GM10266 (cell line): Measurements from ENCODE around the gene RHOBTB3.
"Not testable (repeated sequence)": the region's sequence is repeated elsewhere in the genome, so short reads cannot be mapped to it uniquely, and the experiment has no call there.

Experiments used
- DNase-seq: peaks from one replicate; pipeline ENCODE4 v3.0.0; 2012; ENCODE audit errors: extremely low spot score
- TF ChIP-seq, protein P1 (sequence below): IDR thresholded peaks from 2 replicates; pipeline ENCODE4 v1.5.1; 2012; ENCODE audit warnings: mild to moderate bottlenecking, low read depth; ENCODE audit not compliant: control insufficient read depth, insufficient read depth; ENCODE audit errors: missing control alignments

Gene RHOBTB3

DNA sequence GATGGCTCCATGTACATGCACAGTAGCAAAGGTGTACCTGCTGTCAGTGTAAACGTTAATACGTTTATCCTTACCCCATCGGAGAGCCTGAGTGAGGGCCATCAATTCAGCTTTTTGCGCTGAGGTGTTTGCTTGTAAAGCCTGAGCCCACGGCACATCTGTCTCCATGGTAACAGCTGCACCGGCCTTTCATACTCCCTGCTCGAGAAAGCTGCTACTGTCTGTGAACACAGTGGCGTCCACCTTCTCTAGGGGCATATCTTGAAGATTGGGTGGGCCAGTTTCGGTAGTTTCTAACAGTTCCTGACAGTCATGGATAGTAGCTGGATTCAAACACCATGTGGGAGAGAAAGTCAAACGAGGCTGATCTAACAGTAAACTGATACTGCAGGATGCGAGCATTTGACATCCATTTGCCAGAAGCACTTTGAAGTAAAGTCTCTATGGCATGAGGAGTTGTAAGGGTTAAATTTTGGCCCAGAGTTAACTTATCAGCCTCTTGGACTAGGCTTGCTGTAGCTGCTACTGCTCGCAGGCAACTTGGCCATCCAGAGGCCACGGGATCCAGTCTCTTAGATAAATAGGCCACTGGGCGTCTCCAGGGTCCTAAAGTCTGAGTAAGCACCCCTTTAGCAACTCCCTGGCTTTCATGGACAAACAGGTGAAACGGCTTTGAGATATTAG, 21.0 kb upstream of the RHOBTB3 start:
- TF ChIP-seq, protein P1, sequence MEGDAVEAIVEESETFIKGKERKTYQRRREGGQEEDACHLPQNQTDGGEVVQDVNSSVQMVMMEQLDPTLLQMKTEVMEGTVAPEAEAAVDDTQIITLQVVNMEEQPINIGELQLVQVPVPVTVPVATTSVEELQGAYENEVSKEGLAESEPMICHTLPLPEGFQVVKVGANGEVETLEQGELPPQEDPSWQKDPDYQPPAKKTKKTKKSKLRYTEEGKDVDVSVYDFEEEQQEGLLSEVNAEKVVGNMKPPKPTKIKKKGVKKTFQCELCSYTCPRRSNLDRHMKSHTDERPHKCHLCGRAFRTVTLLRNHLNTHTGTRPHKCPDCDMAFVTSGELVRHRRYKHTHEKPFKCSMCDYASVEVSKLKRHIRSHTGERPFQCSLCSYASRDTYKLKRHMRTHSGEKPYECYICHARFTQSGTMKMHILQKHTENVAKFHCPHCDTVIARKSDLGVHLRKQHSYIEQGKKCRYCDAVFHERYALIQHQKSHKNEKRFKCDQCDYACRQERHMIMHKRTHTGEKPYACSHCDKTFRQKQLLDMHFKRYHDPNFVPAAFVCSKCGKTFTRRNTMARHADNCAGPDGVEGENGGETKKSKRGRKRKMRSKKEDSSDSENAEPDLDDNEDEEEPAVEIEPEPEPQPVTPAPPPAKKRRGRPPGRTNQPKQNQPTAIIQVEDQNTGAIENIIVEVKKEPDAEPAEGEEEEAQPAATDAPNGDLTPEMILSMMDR: no peak
- no peak for DNase-seq

DNA sequence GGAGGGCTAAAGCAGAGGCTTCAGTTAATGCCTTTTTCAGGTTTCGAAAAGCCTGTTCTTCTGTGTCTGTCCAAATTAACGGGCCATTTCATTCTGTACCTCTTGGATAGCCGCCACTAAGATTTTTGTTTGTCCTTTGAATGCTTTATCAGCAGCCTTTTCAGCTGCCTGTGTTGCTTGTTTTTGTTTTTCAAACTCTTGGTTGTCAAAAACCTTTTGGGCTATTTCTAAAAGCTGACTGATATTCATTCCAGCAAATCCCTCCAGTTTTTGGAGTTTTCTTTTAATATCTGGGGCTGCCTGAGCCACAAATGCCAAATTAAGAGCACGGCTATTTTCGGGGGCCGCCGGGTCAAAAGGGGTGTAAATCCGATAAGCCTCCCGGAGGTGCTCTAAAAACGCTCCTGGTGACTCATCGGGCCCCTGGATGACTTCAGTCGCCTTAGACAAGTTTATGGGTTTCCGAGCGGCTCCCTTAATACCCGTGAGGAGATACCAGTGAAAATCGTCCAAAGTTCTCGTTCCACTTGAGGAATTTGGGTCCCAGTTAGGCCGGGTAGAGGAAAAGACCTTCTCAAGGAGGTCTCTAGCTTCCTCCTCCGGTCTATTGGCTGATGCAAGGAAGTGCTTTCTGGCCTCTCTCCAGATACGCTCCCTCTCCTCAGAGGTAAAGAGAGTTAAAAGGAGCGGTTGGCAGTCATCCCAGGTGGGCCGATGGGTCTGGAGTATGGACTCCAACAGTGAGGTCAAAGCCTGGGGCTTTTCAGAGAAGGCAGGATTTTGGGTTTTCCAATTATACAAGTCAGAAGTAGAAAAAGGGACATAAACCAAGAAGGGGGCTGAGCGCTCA, 20.3 kb upstream of the RHOBTB3 start:
- DNase-seq: not testable (repeated sequence)

DNA sequence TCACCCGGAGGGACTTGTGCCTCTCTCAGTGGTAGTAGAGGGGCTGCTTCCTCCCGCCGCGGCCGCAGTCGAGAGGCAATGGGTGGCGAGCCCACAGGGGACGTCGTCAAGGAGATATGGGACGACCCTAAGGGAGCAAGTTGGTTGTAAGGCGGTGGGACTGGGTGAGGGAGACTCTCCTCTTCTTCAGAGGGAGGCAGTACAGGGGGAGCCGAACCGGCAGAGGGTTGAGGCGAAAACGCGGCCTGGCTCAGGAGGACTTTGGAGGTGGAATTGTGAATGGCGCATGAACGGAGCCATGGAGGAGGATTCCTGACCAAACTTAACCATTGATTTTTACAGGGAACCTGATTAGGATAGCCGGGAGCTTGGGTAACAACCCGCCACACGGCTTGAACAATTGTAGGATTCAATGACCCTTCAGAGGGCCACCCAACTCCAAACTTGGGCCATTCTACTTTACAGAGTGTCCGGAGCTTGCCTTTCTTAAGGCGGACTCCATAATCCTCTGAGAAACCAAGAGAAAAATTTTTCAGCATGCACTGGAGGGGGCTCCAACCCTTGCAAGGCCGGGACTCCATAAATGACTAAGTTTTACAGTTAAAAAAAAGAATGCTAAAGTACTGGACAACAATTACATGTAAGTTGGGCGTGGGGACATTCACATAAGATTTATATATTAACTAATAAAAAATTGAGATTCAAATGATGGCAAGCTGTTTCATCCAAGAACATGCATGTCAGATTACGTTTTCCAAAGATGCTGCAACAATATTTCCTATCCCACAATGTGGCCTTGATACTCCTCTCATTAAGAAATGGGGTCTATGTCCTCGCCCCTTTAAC, 19.4 kb upstream of the RHOBTB3 start:
- DNase-seq: no peak
- TF ChIP-seq, protein P1: no peak

DNA sequence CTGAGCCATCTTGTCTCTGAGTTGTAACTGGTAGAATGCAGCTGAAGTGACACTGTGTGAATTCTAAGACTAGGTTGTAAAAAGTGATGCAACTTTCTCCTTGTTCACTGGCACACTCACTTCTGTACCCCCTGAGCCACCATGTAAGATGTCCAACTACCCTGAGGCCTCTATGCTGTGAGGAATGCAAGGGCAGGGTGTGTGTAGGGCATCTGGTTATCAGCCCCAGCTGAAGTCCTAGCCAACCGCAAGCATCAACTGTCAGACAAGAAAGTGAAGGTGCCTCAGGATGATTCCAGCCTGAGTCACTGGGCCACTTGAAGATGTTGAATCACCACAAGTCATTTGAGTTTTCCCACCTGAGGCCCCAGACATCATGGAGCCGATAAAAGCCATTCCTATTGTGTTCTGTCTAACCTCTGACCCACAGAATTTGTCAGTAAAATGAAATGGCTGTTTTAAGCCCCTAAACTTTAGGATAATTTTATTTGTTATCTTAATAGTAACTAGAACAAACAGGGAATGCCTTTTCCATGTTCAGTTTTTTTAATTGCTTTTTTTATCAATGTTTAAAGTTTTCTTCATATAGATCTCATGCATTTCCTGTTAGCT, 18.7 kb upstream of the RHOBTB3 start:
- TF ChIP-seq, protein P1: no peak
- DNase-seq: no peak

DNA sequence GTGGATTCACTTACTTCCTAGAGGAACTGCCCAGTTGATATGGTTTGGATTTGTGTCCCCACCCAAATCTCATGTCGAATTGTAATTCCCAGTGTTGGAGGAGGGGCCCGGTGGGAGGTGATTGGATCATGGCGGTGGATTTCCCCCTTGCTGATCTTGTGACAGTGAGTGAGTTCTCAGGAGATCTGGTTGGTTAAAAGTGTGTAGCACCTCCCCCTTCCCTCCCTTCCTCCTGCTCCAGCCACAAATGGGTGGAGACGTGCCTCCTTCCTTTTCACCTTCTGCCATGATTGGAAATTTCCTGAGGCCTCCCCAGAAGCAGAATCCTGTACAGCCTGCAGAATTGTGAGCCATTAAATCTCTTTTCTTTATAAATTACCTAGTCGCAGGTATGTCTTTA, 17.9 kb upstream of the RHOBTB3 start:
- not testable (repeated sequence) for DNase-seq

DNA sequence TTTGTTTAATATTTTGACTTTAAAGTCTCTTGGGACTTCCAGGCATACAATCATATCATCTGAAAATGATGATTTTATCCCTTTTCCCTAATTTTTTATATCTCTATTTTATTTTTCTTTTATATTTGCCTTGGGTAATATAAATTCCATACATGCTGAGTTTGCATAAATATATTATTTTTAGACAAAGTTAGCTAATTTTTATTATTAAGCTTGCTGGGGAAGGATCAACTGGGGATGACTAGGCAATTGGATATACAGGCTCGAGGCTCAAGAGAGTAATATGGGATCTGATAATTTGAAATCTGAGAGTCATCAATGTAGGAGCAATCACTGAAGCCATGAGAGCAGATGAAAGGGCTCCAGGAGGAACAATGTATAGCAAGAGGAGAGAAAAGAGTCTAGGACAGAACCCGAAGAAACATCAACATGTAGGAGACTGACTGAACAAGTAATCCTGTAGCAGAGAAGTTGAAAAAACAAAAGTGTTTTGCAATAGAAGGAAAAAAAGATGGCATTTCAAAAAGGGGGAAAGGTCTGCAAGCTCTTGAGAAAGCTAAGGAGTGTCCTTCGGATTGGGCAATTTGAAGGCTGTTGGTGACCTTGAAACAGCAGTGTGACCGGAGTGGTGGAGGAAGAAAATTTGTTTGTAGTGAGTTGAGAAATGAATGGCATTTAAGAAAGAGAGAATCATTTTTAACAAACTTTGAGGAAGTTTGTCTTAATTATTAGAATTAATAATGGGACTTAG, 17.0 kb upstream of the RHOBTB3 start:
- TF ChIP-seq, protein P1: no peak

DNA sequence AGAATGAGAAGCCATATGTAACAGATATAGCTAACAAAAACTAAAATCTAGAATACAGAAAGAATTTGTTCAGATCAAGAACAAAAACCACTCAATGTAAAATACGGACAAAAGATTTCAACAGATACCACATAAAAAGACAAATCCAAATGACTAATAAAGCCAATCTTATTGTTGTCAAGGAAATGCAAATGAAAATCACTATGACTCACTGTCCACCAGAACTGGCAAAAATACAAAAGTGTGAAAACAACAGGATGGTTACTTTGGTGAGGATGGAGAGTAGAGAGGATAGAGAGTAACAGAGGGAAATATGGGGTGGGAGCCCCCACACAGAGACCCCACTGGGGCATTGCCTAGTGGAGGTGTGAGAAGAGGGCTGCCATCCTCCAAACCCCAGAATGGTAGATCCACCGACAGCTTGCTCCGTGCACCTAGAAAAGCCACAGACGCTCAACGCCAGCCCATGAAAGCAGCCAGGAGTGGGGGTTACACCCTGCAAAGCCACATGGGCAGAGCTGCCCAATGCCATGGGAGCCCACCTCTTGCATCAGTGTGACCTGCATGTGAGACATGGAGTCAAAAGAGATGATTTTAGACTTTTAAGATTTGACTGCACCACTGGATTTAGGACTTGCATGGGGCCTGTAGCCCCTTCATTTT, 15.2 kb upstream of the RHOBTB3 start:
- TF ChIP-seq, protein P1: no peak
- DNase-seq: peak; percentile 25

More for the DNA sequence above, 17.0 kb upstream of the RHOBTB3 start:
- no peak for DNase-seq
